ENCODE measurements around the gene WHRN.

The WHRN gene

GRCh38 chr9:114489928-114490327, 15.3 kb downstream of the WHRN start:
- DNase-seq: no peak

GRCh38 chr9:114488398-114489129, 16.7 kb downstream of the WHRN start:
- DNase-seq: no peak

- DNase-seq: peak; percentile 63
Measured at GRCh38 chr9:114487607-114488300, 17.5 kb downstream of the WHRN start.

- DNase-seq: no peak
Measured at GRCh38 chr9:114486205-114486963, 18.9 kb downstream of the WHRN start.

DNA sequence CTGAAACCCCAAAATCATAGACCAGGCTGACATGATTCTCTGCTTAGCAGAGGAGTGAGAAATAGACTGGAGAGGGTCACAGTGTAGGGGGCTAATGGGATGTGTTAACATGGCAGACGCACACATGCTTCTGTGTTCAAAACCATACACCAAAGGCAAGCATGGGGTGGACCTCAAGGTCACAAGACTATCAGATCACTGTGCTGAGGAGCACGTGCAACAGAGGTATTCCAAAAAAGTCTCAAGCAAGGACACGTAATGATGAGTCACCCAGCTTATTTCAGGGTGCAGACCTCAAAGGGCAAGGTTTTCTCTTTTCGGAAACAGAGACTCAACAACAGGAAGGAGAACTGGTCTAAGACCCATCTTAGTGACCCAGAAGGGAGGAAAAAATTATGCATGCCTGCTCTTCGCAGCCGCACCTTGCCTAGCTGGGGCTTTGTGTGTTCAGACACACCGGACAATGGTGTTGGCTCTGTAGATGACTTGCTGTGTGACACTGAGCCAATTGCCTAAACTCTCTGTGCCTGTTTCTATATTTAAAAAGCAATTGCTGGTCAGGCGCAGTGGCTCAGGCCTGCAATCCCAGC, 20.3 kb downstream of the WHRN start:
- peak; percentile 23 for DNase-seq

DNA sequence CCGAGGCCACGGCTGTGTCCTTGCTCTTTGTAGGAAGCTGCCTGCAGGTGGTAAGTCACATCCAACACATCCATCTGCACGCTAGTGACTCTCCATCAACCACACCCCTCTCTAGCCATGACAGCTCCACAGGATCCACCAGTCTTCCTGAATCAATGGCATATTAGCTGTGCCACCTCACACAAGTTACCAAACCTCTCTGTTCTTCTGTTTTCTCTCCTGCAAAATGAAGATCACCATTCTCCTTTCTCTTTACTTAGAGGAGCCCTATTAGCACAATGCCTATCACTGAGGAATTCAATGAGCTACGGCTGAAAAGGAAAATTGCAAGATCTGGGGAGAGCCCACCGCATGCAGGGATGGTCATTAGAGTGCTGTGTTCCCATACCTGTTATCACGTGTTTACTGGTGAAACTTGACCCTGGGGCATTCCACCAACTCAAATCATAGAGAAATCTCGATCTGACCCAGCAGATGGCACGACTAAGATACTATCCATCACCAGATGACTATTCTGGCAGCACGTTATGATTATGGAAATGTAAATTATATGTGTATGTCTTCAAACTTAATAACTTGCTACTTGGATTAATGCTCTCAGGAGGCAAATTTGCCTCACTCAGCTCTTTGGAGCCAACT, 20.9 kb downstream of the WHRN start:
- DNase-seq: no peak

GRCh38 chr9:114483499-114483898, 21.8 kb downstream of the WHRN start:
- no peak for DNase-seq

- DNase-seq: no peak
Measured at GRCh38 chr9:114482593-114482992, 22.7 kb downstream of the WHRN start.

GRCh38 chr9:114481789-114482188, 23.5 kb downstream of the WHRN start:
- no peak for DNase-seq

DNA sequence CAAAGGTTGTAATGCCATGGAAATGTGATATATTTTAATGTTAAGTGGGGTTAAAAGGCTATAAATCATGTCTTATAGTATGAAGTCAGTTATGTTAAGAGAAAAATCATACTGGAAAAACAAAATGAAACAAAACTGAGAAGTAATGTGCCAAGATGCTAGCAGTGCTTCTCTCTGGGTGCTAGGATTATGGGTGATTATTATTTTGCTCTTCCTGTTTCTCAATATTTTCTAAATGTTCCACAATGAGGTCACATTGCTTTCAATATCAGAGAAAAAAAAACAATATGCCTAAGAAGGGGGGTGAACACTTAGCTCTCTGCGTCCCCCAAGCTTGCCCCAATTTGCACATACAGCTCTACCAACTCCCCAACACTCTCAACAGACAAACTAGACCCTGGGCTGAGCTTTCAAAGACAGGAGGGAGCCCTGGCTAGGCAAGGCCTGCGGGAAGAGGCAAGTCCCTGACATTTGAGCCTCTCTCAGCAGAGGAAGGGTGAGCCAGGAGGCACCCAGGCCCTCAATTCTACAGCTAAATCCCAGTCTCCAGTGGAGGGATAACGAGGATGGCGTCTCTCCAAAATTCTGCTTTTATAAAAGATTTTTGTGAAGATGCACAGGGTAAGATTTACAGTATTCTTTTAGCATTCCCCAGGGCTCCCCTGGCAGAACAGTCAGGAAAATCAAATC, 24.4 kb downstream of the WHRN start:
- no peak for DNase-seq

GRCh38 chr9:114478871-114479270, 26.4 kb downstream of the WHRN start:
- DNase-seq: no peak

GRCh38 chr9:114478459-114478858, 26.8 kb downstream of the WHRN start:
- no peak for DNase-seq

GRCh38 chr9:114477642-114478041, 27.6 kb downstream of the WHRN start:
- no peak for DNase-seq

DNA sequence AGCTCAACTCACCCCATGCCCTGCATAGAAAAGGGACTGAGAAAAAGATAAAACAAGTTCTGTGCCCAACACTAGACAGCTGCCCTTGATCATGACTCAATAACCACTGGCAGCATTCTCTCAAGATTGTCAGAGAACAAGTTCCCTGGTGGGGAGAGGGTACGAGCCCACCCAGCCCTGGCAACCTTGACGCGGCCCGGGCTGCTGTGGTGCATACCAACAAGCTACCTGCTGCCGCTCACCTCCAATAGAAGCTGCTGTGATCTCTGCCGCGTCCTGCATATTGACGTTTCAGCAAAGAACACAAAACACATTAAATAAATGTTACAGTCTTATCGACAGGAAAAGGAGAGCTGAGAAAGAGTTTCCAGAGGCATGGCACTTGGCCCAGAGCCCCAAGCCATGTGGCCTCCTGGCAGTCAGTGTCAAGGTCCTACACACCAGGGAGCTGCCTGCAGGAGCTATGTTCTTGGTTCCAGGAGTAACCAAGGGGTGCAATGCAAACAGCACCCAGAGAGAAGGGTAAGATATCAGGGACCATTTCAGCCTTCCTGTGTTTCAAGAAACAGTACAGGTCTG, 28.3 kb downstream of the WHRN start:
- DNase-seq: no peak

- no peak for DNase-seq
Measured at GRCh38 chr9:114475412-114476135, 29.7 kb downstream of the WHRN start.

DNA sequence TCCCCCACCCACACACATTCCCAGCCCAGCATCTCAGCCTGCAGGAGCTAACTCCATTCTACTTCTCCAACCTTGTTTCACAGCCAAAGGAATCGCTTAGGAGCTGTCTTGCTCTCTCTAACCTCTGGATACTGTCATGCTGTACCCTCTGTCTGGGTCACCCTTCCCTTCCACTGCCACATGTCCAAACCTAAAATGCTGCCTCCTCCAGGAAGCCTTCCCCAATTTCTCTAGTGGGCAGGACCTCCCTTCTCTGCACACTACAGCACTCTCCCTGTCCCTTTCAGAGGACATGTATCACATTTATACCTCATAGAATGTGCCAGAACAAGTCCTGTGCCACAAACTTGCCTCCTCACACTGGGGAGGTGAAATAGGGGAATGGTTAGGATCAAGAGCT, 30.8 kb downstream of the WHRN start:
- no peak for DNase-seq

DNA sequence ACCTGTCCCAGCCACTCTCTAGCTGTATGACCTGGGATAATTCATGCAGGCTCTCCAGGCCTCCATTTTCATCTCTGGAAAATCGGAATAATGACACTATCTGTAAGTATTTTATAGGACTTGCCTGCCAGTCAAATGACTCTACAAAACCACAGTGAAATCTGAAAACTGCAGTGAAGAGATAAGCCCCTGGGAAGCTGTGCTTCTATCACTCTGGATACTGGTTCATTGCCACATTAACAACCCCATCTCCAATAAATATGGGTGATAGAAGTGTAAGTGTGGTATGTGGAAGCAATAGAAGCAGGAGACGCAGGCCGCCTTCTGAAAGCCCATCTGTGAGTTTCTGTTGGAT, 31.8 kb downstream of the WHRN start:
- DNase-seq: no peak

DNA sequence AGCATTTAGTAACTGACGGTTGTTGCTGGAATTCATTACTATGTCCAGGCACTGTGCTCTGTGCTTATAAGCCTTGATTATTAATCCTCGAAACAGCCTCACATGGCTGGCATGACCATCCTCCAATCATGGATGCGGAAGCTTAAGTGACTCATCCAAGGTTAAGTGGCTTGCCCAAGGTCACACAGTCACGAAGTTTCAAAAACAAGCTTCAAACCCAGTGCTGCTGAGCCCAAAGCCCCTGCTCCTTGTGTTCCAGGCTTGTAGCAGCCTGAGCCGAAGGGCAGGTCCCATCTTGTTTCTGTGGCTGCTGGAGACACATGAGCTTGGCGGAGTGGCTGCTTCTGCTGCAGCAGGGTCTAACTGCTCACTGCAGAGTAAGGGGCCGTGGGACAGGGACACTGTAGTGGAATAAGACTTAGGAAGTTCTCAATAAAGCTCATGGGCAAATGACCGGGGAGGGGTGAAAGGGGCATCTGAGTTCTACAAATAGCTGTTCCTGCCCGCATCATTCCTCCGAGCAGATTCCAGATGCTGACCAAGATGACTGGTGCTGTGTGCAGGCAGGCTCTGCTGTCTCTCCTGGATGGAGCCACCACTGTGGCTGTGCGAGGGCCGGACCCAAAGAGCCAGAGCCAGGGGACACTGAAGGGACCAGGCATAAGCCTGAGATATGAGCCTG, 32.4 kb downstream of the WHRN start:
- no peak for DNase-seq

GRCh38 chr9:114471157-114471556, 34.1 kb downstream of the WHRN start:
- DNase-seq: no peak

DNA sequence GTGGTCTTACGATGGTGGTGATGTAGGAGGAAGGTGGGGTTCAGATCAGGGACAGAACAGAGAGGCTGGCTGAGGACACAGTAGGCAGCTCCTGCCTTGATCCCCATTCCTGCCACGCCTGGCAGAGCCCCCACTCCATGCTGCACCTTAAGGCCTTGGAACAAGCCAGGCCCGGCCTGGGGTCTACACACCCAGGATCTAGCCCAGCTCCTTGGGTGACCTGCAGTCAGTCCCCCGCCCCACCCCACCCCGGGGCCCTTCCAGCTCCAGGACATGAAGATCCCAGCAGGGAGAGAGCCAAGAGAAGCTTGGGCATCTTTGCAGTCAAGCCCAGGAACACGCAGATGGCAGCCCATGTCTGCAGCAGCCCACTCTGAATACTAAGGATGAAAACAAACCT, 34.7 kb downstream of the WHRN start:
- DNase-seq: no peak

DNA sequence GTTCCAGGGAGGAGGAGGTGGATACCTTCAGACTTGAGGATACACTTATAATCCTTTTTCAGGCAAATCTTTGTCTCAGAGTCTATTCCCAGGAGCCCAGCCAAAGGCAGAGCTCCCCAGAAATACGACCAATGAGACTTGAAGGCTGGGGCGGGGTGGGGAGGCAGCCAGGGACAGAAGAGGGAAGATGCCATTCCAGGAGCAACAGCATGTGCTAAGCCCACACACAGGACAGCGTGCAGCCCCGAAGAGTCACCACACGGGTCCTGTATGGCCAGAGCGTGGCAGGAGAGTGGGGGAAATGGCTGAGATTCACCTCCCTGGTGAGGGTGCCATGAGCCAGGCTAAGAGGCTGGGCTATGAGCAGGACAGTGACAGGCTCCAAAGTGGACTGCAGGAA, 35.2 kb downstream of the WHRN start:
- DNase-seq: no peak

Data from central memory CD4-positive, alpha-beta T cell (primary cell).